ENCODE results near the gene KLHL10. TPM values are rescaled to one million over a fixed set of nuclear protein-coding genes. Genes with fewer than 3 reads are reported as not detected.

Gene KLHL10
- total RNA-seq (2014; rRNA removed; shearing (Covaris generic)): not detected in 2 replicates

DNA sequence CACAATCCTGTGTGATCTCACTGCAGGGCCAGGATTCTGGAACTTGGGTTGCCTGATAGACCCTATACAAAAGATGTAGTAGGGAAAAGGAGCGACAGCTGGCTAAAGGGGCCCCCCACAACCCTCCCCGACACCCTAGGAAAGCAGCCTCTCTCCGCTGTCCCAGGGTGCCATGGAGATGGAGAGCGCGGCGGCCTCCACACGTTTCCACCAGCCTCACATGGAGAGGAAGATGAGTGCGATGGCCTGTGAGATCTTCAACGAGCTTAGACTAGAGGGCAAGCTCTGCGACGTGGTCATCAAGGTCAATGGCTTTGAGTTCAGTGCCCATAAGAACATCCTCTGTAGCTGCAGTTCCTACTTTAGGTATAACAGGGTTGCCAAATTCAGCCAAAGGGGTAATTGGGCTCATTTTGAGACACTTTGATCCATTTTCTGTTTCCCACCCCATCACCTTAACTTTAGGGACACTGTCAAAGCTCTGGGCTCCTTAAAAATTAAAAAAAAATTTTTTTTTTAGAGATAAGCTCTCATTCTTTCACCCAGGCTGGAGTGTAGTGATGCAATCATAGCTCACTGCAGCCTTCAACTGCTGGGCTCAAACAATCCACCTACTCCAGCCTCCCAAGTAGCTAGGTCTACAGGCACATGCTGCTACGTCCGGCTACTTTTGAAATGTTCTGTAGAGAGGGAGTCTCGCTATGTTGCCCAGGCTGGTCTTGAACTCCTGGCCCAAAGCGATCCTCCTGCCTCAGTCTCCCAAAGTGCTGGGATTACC, at the start of gene KLHL10:
TSS of gene KLHL10 (plus strand) at position 65 of the 778 bp plus-strand sequence. CDS start at position 173, 108 bp downstream.
- in situ Hi-C loops (cut with HindIII; ENCODE audit: low sequenced_read_pairs): no loop called here
- DNase-seq (ENCODE audit: low spot score): no peak

- in situ Hi-C loops (cut with HindIII; ENCODE audit: low sequenced_read_pairs): no loop called here
- DNase-seq (ENCODE audit: low spot score): no peak
These were observed 44.5 kb upstream of the KLHL10 start for GRCh38 chr17:41792845-41793783.

DNA sequence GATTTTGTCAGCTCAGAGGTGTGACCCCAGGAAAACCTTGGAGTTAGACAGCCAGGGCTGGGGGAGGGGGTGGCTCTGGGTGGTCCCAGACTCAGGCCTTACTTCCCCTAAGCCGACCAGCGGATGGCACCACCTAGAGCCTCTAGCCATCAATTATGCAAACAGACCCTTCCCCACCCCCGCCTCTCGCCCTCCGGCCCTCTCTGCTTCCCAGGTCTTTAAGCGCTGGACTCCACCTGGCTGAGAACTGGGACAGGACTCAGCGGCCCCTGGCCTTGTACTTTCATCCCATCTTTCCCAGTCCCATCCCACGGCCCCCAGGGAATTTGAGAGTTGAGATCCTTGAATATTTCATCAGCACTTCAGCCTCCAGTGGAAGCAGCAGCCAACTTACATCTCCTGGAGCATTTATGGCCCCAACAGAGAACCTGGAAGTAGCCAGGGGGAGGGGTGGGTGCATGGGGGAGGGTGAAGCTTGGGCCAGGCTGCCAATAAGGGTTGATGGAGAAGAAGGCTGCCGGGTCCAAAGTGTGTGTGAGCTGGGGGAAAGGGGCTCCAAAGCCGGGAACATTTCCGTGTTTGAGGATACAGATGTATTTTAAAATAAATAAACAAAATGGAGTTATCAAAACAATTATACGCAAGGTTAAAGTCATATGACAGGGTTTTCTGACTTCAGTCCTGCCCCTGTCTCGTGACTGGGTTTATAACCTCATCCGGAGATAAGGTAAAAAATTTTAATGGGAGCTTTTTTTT, 43.7 kb upstream of the KLHL10 start:
- in situ Hi-C loops (cut with HindIII; ENCODE audit: low sequenced_read_pairs): no loop called here
- no peak for DNase-seq (ENCODE audit: low spot score)

DNA sequence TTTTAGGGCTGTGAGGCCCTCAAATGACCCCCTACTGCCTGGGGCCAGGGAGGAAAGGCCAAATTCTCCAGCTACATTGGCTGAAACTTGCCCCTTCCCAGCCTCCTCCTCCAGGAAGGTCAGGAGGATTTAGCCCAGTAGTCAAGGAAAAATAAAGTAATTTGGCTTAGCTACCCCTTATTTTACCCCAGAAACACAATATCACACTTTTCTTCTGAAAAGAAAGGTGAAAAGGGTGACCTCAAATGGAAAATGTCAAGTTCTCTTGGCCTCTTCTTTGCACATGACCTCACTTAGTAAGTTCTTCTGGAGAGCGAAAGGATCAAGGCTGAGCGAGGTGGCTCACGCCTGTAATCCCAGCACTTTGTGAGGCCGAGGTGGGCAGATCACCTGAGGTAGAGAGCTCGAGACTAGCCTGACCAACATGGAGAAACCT, 43.1 kb upstream of the KLHL10 start:
- in situ Hi-C loops (cut with HindIII; ENCODE audit: low sequenced_read_pairs): no loop called here
- DNase-seq (ENCODE audit: low spot score): no peak

- in situ Hi-C loops (cut with HindIII; ENCODE audit: low sequenced_read_pairs): no loop called here
- DNase-seq (ENCODE audit: low spot score): no peak
These were observed 41.3 kb upstream of the KLHL10 start for GRCh38 chr17:41796121-41796895.

DNA sequence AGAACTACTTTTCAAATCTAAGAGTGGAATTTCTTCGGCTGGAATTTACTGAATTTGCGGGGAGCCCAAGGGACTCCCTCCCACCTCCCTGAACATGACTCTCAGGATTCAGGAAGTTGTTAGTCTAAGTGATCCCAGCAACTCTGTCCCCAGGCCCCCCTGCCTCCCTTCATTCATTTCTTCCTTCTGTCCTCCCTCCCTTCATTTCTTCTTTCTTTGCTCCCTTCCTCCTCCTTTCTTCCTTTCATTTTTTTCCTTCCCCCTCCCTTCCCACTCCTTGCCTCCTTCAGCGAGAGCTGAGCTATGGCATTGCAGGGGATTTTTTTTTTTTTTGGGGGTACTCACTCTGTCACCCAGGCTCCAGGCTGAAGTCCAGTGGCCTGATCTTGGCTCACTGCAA, 40.2 kb upstream of the KLHL10 start:
- DNase-seq (ENCODE audit: low spot score): no peak
- in situ Hi-C loops (cut with HindIII; ENCODE audit: low sequenced_read_pairs): no loop called here

- DNase-seq (ENCODE audit: low spot score): no peak
- in situ Hi-C loops (cut with HindIII; ENCODE audit: low sequenced_read_pairs): no loop called here
These were observed 38.3 kb upstream of the KLHL10 start for GRCh38 chr17:41799366-41799765.

- in situ Hi-C loops (cut with HindIII; ENCODE audit: low sequenced_read_pairs): loop anchor here (10.0 kb wide), 1 partner anchor 154 kb away; no protein-coding TSS in a partner anchor
- DNase-seq (ENCODE audit: low spot score): no peak
These were observed 36.8 kb upstream of the KLHL10 start for GRCh38 chr17:41800601-41801373.

DNA sequence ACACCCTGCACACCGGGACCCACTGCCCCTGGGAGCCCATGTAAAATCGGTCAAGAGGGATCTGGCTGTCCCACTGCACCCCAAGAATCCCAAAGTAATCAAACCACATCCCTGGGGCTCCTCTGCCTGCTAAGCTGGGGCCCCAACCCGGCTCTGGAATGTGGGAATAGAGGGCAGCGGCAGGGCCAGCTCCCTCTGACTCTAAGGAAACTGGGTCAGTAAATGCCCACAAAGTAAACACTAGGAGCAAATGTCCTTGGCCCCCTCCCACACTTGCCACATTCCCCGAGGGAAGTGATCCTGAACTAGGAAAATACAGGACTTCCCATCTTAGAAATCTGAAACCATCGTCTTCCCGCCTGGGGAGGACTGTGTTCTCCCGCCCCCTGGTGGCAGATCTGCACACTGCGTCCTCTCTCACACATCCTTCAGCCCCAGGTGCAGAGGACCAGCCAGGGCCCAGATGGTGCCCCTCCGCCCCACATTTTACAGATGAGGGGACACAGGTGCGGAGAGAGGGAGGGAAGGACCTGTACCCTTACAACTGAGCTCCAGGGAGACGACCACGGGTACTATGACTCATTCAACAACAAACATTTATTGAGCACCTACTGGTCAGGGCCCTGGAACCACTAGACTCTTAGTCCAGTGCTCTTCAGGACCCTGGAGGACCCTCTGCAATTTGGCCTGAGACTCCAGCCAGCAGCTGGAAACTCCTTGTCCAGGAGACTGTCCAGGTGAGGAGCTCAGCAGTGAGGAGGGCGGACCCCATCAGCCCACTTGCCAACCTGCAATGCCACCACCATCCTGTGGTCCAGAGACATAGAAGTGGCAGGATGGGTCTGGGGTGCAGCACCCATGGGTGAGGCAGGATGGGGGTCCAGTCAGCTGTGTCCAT, 36.0 kb upstream of the KLHL10 start:
- in situ Hi-C loops (cut with HindIII; ENCODE audit: low sequenced_read_pairs): loop anchor here (10.0 kb wide), 1 partner anchor 153 kb away; no protein-coding TSS in a partner anchor
- peak; percentile 83 for DNase-seq (ENCODE audit: low spot score)

DNA sequence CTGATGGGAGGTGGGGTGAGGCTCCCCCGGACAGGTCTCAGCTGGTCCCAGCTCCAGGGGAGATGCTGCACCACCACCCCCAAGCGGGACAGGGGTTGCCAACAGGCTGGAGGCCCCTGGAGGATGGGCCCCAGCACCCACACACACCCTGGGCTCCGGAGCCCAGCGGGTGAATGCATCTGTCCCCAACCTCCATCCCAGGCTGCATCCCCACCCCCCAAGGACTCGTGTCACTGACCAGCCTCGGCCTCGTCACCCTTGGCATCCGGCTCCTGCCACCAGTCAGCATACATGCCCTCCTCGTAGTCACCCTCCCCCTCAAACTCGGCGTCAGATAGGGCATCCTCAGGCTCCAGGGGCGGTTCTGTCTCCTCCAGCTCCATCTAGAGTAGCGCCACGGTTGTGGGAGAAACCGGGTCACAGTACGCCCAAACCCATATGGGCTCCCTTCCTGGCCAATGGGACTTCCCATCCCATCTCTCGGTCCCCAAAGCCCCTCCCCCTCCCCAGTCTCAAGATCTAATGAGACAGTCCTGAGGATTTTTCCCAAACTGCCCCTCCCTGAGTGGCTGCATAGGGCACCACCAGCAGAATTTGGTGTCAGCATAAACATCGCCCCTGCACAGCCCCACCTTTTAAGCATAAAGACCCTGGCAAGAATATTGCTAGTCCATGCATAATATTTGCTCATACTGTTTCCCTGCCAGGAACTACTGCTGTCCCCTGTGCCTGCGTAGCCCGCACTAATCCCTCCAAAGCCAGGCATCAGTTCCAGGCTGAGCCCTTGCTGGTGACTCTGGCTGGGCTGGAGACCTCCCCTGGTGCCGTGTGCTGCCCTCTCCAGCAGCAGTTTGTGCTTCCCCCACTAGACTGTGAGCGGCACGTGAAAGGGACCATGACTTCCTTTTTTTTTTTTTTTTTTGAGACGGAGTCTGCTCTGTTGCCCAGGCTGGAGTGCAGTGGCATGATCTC, 34.3 kb upstream of the KLHL10 start:
- peak; percentile 63 for DNase-seq (ENCODE audit: low spot score)
- in situ Hi-C loops (cut with HindIII; ENCODE audit: low sequenced_read_pairs): loop anchor here (10.0 kb wide), 1 partner anchor 151 kb away; no protein-coding TSS in a partner anchor

DNA sequence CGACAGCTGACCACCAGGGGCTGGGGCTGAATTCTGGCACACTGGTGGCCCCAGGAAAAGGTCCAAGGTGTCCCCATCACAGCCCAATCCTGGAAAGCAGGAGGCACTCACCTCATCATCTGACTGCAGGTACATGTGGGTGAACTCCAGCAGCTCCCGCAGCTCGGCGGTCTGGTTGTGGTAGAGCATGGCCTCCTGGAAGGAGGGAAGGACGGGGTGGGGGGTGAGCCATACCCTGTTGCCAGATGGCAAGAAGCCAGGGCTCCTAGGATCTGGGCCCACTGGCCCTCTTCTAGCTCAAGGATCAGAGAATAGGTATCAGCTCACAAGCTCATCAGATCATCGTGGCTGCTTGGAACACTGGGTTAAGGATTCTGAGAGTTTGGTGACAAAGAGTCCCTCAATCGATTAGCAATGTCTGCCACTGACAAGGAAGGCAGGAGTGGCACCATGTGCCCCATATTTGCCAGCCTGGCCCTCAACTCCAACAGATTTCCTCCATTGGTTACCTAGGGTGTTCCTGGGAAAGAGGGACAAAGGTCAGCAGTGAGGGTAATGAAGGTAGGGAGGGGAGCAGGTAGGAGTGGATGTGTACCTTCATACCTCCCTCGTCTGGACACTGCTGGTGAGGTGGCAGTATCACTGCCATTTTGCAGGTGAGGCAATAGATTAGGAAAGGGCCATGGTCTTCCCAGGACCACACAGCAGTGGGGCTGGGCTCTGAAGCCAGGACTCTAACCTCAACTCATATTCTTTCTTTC, 30.8 kb upstream of the KLHL10 start:
- in situ Hi-C loops (cut with HindIII; ENCODE audit: low sequenced_read_pairs): loop anchor here (5.0 to 10.0 kb wide), 2 partner anchors 65 to 148 kb away; no protein-coding TSS in a partner anchor
- DNase-seq (ENCODE audit: low spot score): no peak

DNA sequence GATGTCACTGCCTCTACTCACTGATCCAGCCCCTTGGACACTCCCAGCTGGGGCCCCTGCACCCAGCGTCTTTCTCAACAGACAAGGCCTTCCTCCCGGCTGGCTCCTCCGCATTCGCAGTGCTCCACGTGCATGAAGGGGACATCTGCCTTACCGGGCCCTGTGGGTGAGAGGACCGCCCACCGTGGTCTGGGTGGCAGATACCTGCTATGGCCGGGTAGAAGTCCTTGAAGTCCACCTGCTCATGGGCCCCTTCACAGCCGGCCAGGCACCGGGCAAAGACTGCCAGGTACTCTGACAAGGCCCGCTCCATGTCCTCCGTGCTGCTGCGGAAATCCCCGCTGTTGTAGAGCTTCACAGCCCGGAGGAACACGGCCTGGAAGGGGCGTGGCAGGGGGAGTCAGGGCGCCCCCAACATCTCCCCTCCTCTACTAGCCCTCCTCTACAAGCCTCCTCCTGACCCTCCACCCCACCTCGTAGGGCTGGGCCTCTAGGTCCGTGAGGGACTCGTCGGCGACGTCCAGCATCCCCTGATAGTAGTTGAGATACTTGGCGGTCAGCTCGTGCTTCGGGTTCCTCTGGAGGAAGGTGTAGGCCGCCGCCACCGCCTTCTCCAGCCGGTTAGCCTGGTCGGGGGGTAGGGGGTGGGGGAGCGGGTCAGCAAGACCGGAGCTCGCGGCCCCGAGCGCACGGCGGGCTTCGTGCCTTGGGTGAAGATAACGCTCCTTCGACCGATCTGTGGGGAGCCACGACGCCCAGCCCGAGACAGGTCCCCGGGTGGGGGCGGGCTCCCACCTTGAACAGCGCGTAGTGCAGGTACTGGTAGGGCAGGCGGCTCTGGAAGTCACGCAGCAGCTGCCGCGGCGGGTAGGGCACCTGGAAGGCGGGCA, 26.7 kb upstream of the KLHL10 start:
- in situ Hi-C loops (cut with HindIII; ENCODE audit: low sequenced_read_pairs): no loop called here

GRCh38 chr17:41811549-41812380, 25.9 kb upstream of the KLHL10 start, which contains the start of gene P3H4:
Gene P3H4, minus strand, starts transcription at chr17:41811949. Its CDS starts 34 bp downstream, at chr17:41811915.
- DNase-seq (ENCODE audit: low spot score): peak; percentile 82
- in situ Hi-C loops (cut with HindIII; ENCODE audit: low sequenced_read_pairs): no loop called here

More for the DNA sequence above, 26.7 kb upstream of the KLHL10 start:
- DNase-seq (ENCODE audit: low spot score): no peak

All from G401 (cell line).